Stomach (tissue), 9 donors: ENCODE results near the gene L3MBTL1. TPM values are rescaled to one million over a fixed set of nuclear protein-coding genes. Genes with fewer than 3 reads are reported as not detected.

Experiments used
- DNase-seq, 2 donors: peaks; one replicate each; pipeline versions ENCODE4 v3.0.0 to v3.0.0-alpha.2; 2013 to 2019
- H3K27ac ChIP-seq, 5 donors: fragments of 200-600 bp in 4 of 5; sonication (generic) in 4 of 5; one replicate each; pipeline ENCODE4 v1.5.1; 2013 to 2019; ENCODE audit warnings: mild to moderate bottlenecking in 1 of 5, moderate library complexity in 1 of 5
- H3K27me3 ChIP-seq, 3 donors: fragments of 200-600 bp; sonication (generic); one replicate each; pipeline ENCODE4 v1.5.1; 2017 to 2019; ENCODE audit warnings: mixed run types in 1 of 3
- H3K36me3 ChIP-seq, 4 donors: fragments of 200-600 bp; sonication (generic); 1 replicate in 3 of 4; 2 replicates in 1 of 4; pipeline ENCODE4 v1.5.1; 2016 to 2019
- H3K4me1 ChIP-seq, 4 donors: fragments of 200-600 bp; sonication (generic); one replicate each; pipeline ENCODE4 v1.5.1; 2016 to 2019
- H3K4me3 ChIP-seq, 4 donors: fragments of 200-600 bp; sonication (generic) in 3 of 4; one replicate each; pipeline ENCODE4 v1.5.1; 2016 to 2019; ENCODE audit warnings: mild to moderate bottlenecking in 1 of 4
- H3K9me3 ChIP-seq, 4 donors: fragments of 200-600 bp; sonication (generic); one replicate each; pipeline ENCODE4 v1.5.1; 2016 to 2019
- EP300 ChIP-seq: sonication (generic); formaldehyde crosslinking; IDR thresholded peaks from one replicate; pipeline ENCODE4 v1.6.1; 2017; ENCODE audit warnings: antibody characterized with exemption
- POLR2A ChIP-seq, 4 donors: fragments of 450-650 bp; IDR thresholded peaks; one replicate each; pipeline ENCODE4 v1.6.1; 2016; ENCODE audit warnings: antibody characterized with exemption in 4 of 4, control low read depth in 2 of 4, mild to moderate bottlenecking in 1 of 4, moderate library complexity in 1 of 4
- POLR2AphosphoS5 ChIP-seq, 3 donors: sonication (generic); formaldehyde crosslinking; IDR thresholded peaks; one replicate each; pipeline ENCODE4 v1.6.1; 2016; ENCODE audit warnings: antibody characterized with exemption in 3 of 3
- WGBS, 5 donors: extraction: QIAGEN DNeasy Blood & Tissue Kit in 3 of 5; methylation state at CpG; one replicate each; pipeline versions ENCODE4 v1.1.5 to v1.1.7; 2013 to 2018; 5-methylcytosine and 5-hydroxymethylcytosine counted together
- intact Hi-C: fragments of 100-400 bp; cut with DNase I; formaldehyde crosslinking; loops from one replicate; pipeline ENCODE4 v1.15.1; 2023; ENCODE audit warnings: low total_unique reads
- polyA plus RNA-seq, 3 donors: library from polyadenylated mRNA; stranded (reverse); fragments of 200-250 nt; gene quantifications; one replicate each; pipeline ENCODE4 v1.2.3, GENCODE V29; 2013
- total RNA-seq, 5 donors: library from RNA; depleted of rRNA; stranded (reverse); fragments of >200 nt; gene quantifications; one replicate each; pipeline versions ENCODE4 v1.1.0 to v1.2.3, GENCODE V29; 2014 to 2016
- TF ChIP-seq, protein P1 (sequence below), 7 experiments: fragments of 450-650 bp in 4 of 7; fragments of 200-600 bp in 3 of 7; sonication (generic) in 3 of 7; IDR thresholded peaks; one replicate each; pipeline ENCODE4 v1.5.1; 2016 to 2019; ENCODE audit warnings: antibody characterized with exemption in 7 of 7, control low read depth in 2 of 7, mild to moderate bottlenecking in 1 of 7
- donor health status: healthy with polysubstance abuse.
- donor health status: Bipolar disorder and iron deficiency.
- donor health status: healthy.

Gene L3MBTL1
- total and polyA plus RNA-seq, 8 donors: 0.76 to 28.7 (median 8.5) TPM

GRCh38 chr20:43534016-43534415, 26.5 kb downstream of the L3MBTL1 start:
- H3K27me3 ChIP-seq: no peaks in the 10 kb centered on the region
- intact Hi-C loops: no loop called here
- no peaks in the 10 kb centered on the region for H3K9me3 ChIP-seq
- H3K27ac ChIP-seq: no peak overlapping the region
- H3K4me1 ChIP-seq: peaks cover 0 to 5% (median 0%) of the 10 kb centered on the region in 4 donors
- no peak overlapping the region for H3K4me3 ChIP-seq
- H3K36me3 ChIP-seq: peaks cover 0 to 54% (median 30%) of the 10 kb centered on the region in 4 donors
- 84 to 97% (median 92%) methylated on average over 6 to 7 of the region's 7 CpGs for WGBS, 5 donors
- TF ChIP-seq EP300: no peak
- TF ChIP-seq POLR2AphosphoS5 (IDR thresholded peaks at IDR 0.05): no peak
- TF ChIP-seq, protein P1, sequence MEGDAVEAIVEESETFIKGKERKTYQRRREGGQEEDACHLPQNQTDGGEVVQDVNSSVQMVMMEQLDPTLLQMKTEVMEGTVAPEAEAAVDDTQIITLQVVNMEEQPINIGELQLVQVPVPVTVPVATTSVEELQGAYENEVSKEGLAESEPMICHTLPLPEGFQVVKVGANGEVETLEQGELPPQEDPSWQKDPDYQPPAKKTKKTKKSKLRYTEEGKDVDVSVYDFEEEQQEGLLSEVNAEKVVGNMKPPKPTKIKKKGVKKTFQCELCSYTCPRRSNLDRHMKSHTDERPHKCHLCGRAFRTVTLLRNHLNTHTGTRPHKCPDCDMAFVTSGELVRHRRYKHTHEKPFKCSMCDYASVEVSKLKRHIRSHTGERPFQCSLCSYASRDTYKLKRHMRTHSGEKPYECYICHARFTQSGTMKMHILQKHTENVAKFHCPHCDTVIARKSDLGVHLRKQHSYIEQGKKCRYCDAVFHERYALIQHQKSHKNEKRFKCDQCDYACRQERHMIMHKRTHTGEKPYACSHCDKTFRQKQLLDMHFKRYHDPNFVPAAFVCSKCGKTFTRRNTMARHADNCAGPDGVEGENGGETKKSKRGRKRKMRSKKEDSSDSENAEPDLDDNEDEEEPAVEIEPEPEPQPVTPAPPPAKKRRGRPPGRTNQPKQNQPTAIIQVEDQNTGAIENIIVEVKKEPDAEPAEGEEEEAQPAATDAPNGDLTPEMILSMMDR (IDR thresholded peaks at IDR 0.05): no peak
- no peak for TF ChIP-seq POLR2A (IDR thresholded peaks at IDR 0.05)
- DNase-seq: no peak

GRCh38 chr20:43534791-43535350, 27.4 kb downstream of the L3MBTL1 start:
- DNase-seq: no peak
- 79 to 95% (median 91%) methylated on average over 8 of the region's 8 CpGs for WGBS, 5 donors
- Histone ChIP-seq H3K27me3 (no peaks in the 10 kb centered on the region), H3K36me3 (peaks cover 0 to 55% (median 30%) of the 10 kb centered on the region in 4 donors), H3K27ac (no peak overlapping the region), H3K4me1 (peaks cover 0 to 5% (median 0%) of the 10 kb centered on the region in 4 donors), H3K4me3 (no peak overlapping the region), H3K9me3 (no peaks in the 10 kb centered on the region)
- intact Hi-C loops: no loop called here
- TF ChIP-seq POLR2AphosphoS5 (IDR thresholded peaks at IDR 0.05): no peak
- TF ChIP-seq POLR2A (IDR thresholded peaks at IDR 0.05): no peak
- TF ChIP-seq, protein P1 (IDR thresholded peaks at IDR 0.05): no peak
- TF ChIP-seq EP300: no peak

DNA sequence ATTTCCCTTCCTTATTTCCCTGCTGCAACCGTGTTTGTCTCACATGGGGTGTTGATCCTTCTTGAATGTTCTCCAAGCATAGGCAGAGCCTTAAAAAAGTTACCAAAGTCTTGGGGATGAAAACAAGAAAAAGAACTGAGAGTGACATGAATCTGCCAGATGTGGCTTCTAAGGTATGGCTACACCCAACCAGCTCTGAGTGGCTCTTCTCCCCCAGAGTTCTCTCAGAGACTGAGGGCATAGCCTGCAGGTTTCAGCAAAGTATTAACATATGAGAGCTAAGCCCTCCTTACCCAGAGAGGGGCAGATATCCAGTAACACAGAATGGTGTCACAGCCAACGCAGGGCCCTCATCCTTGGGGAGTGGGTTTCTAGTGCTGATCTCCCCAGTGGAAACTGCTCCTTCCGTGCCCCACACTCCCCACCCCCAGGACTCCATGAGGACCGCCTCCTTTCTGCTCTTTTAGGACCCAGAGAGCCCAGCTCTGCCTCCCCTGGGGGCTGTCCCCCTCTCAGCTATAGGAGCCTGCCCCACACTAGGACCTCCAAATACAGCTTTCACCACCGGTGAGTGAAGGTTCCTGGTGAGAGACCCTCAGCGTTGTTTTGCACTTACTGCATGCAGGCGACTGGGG, 28.0 kb downstream of the L3MBTL1 start:
- intact Hi-C loops: no loop called here
- 75 to 87% (median 83%) methylated on average over 7 of the region's 7 CpGs for WGBS, 5 donors

DNA sequence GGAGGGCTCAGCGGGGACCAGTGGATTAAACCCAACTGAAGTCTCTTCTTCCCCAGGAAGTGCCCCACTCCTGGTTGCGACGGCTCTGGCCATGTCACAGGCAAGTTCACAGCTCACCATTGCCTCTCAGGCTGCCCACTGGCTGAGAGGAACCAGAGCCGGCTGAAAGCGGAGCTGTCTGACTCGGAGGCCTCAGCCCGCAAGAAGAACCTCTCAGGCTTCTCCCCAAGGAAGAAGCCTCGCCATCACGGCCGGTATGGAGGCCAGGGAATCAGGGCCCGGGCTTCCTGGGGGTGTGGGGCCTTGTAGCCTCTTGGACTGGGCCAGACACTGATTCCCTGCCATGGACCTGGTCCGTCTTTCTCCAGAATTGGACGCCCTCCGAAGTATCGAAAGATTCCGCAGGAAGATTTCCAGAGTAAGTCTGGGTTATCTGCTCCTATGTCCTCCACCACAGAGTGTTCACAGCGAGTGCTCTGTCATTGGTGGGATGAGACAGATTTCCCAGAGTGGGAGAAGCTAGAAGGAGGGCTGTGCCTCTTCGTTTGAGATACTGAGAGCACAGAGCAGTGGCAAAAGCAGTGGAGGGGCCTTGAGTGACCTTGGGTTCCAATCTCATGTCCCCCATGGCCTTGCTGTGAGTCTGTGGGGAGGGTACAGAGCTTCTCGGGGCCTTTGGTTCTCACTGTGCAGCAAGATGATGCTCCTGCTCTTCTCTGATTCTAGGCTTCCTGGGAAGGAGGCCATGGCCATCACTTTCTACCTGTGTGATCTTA, 28.7 kb downstream of the L3MBTL1 start:
- WGBS, 5 donors: 89 to 92% (median 91%) methylated on average over 16 to 19 of the region's 19 CpGs
- Histone ChIP-seq H3K9me3 (no peaks in the 10 kb centered on the region), H3K4me3 (no peak overlapping the region), H3K4me1 (peaks cover 0 to 5% (median 0%) of the 10 kb centered on the region in 4 donors), H3K27ac (no peak overlapping the region), H3K27me3 (no peaks in the 10 kb centered on the region), H3K36me3 (peaks cover 0 to 60% (median 32%) of the 10 kb centered on the region in 4 donors)
- no peak for DNase-seq
- TF ChIP-seq, protein P1 (IDR thresholded peaks at IDR 0.05): no peak
- TF ChIP-seq EP300 (no peak), POLR2AphosphoS5 (IDR thresholded peaks at IDR 0.05) (no peak), POLR2A (IDR thresholded peaks at IDR 0.05) (no peak)
- intact Hi-C loops: no loop called here

More for the DNA sequence above, 28.0 kb downstream of the L3MBTL1 start:
- Histone ChIP-seq H3K27me3 (no peaks in the 10 kb centered on the region), H3K36me3 (peaks cover 0 to 55% (median 32%) of the 10 kb centered on the region in 4 donors), H3K27ac (no peak overlapping the region), H3K9me3 (no peaks in the 10 kb centered on the region), H3K4me3 (no peak overlapping the region), H3K4me1 (peaks cover 0 to 5% (median 0%) of the 10 kb centered on the region in 4 donors)
- no peak for TF ChIP-seq EP300
- no peak for TF ChIP-seq POLR2A (IDR thresholded peaks at IDR 0.05)
- TF ChIP-seq, protein P1 (IDR thresholded peaks at IDR 0.05): no peak
- no peak for TF ChIP-seq POLR2AphosphoS5 (IDR thresholded peaks at IDR 0.05)
- no peak for DNase-seq
